Keratinocyte (primary cell): ENCODE results near the gene SLC16A13. TPM values are rescaled to one million over a fixed set of nuclear protein-coding genes. Genes with fewer than 3 reads are reported as not detected.

Source experiments
- DNase-seq: peaks from one replicate; pipeline ENCODE4 v3.0.0-alpha.2; 2011; ENCODE audit warnings: low read depth, missing footprints, low spot score
- FAIRE-seq: peaks from 2 replicates; lab custom pipeline; 2011; peaks lifted over from hg19 to GRCh38; lab: Jason Lieb, UNC
- H2AFZ ChIP-seq: 2 replicates; pipeline ENCODE4 v1.6.0; 2012; ENCODE audit warnings: low read length, control low read depth, inconsistent platforms; ENCODE audit not compliant: control insufficient read depth
- H3K27ac ChIP-seq: 2 replicates; pipeline ENCODE4 v1.5.1; 2011; ENCODE audit warnings: low read length; ENCODE audit not compliant: control insufficient read depth, insufficient read depth
- H3K27me3 ChIP-seq: 3 replicates; pipeline ENCODE4 v1.6.0; 2011; ENCODE audit warnings: low read length; ENCODE audit not compliant: control insufficient read depth, insufficient read depth; ENCODE audit errors: extremely low read depth
- H3K36me3 ChIP-seq, 2 experiments: 2 replicates in 1 of 2; 3 replicates in 1 of 2; pipeline ENCODE4 v1.5.1; 2011; ENCODE audit warnings: low read length in 2 of 2, mild to moderate bottlenecking in 1 of 2; ENCODE audit not compliant: control insufficient read depth in 2 of 2, insufficient read depth in 2 of 2; ENCODE audit errors: extremely low read depth in 1 of 2
- H3K4me1 ChIP-seq: 3 replicates; pipeline ENCODE4 v1.5.1; 2011; ENCODE audit warnings: low read length; ENCODE audit not compliant: control insufficient read depth, insufficient read depth; ENCODE audit errors: extremely low read depth
- H3K4me2 ChIP-seq: 3 replicates; pipeline ENCODE4 v1.6.0; 2011; ENCODE audit warnings: low read depth, low read length; ENCODE audit not compliant: control insufficient read depth, insufficient read depth; ENCODE audit errors: extremely low read depth
- H3K4me3 ChIP-seq, 3 experiments: fragments of 200-600 bp in 1 of 3; sonication (generic) in 1 of 3; 2 replicates in 2 of 3; 3 replicates in 1 of 3; pipeline ENCODE4 v1.5.1; 2011 to 2016; ENCODE audit warnings: low read length in 3 of 3, mild to moderate bottlenecking in 3 of 3, control low read depth in 2 of 3, inconsistent platforms in 1 of 3, low read depth in 1 of 3, mixed read lengths in 1 of 3, mixed run types in 1 of 3, moderate library complexity in 1 of 3; ENCODE audit not compliant: control insufficient read depth in 2 of 3, insufficient read depth in 2 of 3; ENCODE audit errors: extremely low read depth in 1 of 3
- H3K79me2 ChIP-seq: 2 replicates; pipeline ENCODE4 v1.6.0; 2012; ENCODE audit warnings: low read length; ENCODE audit not compliant: control insufficient read depth, insufficient read depth
- H3K9ac ChIP-seq: 3 replicates; pipeline ENCODE4 v1.6.0; 2011; ENCODE audit warnings: low read length; ENCODE audit not compliant: control insufficient read depth, insufficient read depth; ENCODE audit errors: extremely low read depth
- H3K9me1 ChIP-seq: 3 replicates; pipeline ENCODE4 v1.6.0; 2011; ENCODE audit warnings: low read length; ENCODE audit not compliant: control insufficient read depth, insufficient read depth; ENCODE audit errors: extremely low read depth
- H3K9me3 ChIP-seq: 2 replicates; pipeline ENCODE4 v1.5.1; 2012; ENCODE audit warnings: low read depth, low read length; ENCODE audit not compliant: control insufficient read depth
- H4K20me1 ChIP-seq: 3 replicates; pipeline ENCODE4 v1.6.0; 2011; ENCODE audit warnings: low read length; ENCODE audit not compliant: control insufficient read depth, insufficient read depth; ENCODE audit errors: extremely low read depth
- CTCF ChIP-seq, 3 experiments: IDR thresholded peaks in 1 of 3; conservative IDR thresholded peaks in 1 of 3; optimal IDR thresholded peaks in 1 of 3; 2 replicates in 2 of 3; 3 replicates in 1 of 3; pipeline versions ENCODE3 to v1.5.1; 2011; ENCODE audit warnings: low read length in 3 of 3, mild to moderate bottlenecking in 3 of 3, moderate library complexity in 2 of 3, control low read depth in 1 of 3, inconsistent platforms in 1 of 3; ENCODE audit not compliant: insufficient read depth in 2 of 3; ENCODE audit errors: extremely low read depth in 1 of 3
- EZH2 ChIP-seq: IDR thresholded peaks from one replicate; pipeline ENCODE4 v1.6.1; 2012; ENCODE audit warnings: inconsistent platforms, mild to moderate bottlenecking, low read length, moderate library complexity
- dilution Hi-C: fragments of 300-500 bp; cut with MboI; formaldehyde crosslinking; loops from one replicate; pipeline ENCODE4 v1.7.0; 2020; ENCODE audit warnings: low sequenced_read_pairs; ENCODE audit not compliant: extremely low pct_ligation_motif_present
- polyA plus RNA-seq, 5 experiments: library from polyadenylated mRNA; depleted of rRNA in 3 of 5; stranded (reverse) in 3 of 5; stranded (forward) in 1 of 5; unstranded in 1 of 5; fragments of >200 nt; gene quantifications; 1 replicate in 1 of 5; 2 replicates in 3 of 5; 3 replicates in 1 of 5; pipeline versions ENCODE4 v1.2.1 to v1.2.3, GENCODE V29; 2011 to 2012; ENCODE audit warnings: missing spikeins in 2 of 5, low read depth in 1 of 5, low replicate concordance in 1 of 5

The SLC16A13 gene
- polyA plus RNA-seq, 1 donor (not counting 4 experiments of a cell fraction or from before 2014, with no cell fraction given), result 2.7 TPM

GRCh38 chr17:6996256-6997011 lies 39.4 kb upstream of the SLC16A13 start:
- Histone ChIP-seq H3K9me1 (no peaks in the 10 kb centered on the region), H3K4me2 (peak overlapping the region; percentile 82), H4K20me1 (no peaks in the 10 kb centered on the region), H3K79me2 (no peaks in the 10 kb centered on the region), H3K27me3 (no peaks in the 10 kb centered on the region), H3K9ac (peak overlapping the region; percentile 63), H3K4me3 (peak overlapping the region; percentile 58 to 73 (median 59)), H3K36me3 (peaks cover 8 to 14% of the 10 kb centered on the region in 2 experiments), H3K9me3 (no peaks in the 10 kb centered on the region), H3K4me1 (peaks cover 8% of the 10 kb centered on the region), H2AFZ (no peak overlapping the region), H3K27ac (no peak overlapping the region)
- DNase-seq (no peak), FAIRE-seq (no peak)
- no peak for TF ChIP-seq EZH2
- TF ChIP-seq CTCF (optimal IDR thresholded peaks at IDR 0.05 in 1 of 3, IDR thresholded peaks at IDR 0.05 in 1 of 3, conservative IDR thresholded peaks at IDR 0.05 in 1 of 3; ENCODE audit: extremely low read depth in 1 of 3, insufficient read depth in 2 of 3, low read length in 3 of 3), result no peak
- dilution Hi-C loops, result no loop called here

GRCh38 chr17:6997171-6997570 lies 38.6 kb upstream of the SLC16A13 start:
- FAIRE-seq, result no peak
- dilution Hi-C loops, result no loop called here

More at GRCh38 chr17:6997171-6997570, 38.6 kb upstream of the SLC16A13 start:
- H3K9ac ChIP-seq, result no peak overlapping the region
- DNase-seq, result no peak
- H3K27me3 ChIP-seq, result no peaks in the 10 kb centered on the region
- no peak overlapping the region for H3K4me2 ChIP-seq
- peaks cover 8% of the 10 kb centered on the region for H3K4me1 ChIP-seq
- no peaks in the 10 kb centered on the region for H3K9me1 ChIP-seq
- no peak overlapping the region for H3K27ac ChIP-seq
- no peak overlapping the region for H2AFZ ChIP-seq
- no peaks in the 10 kb centered on the region for H3K79me2 ChIP-seq
- no peak overlapping the region for H3K4me3 ChIP-seq
- H3K36me3 ChIP-seq, result peaks cover 13 to 17% of the 10 kb centered on the region in 2 experiments
- TF ChIP-seq CTCF (optimal IDR thresholded peaks at IDR 0.05 in 1 of 3, IDR thresholded peaks at IDR 0.05 in 1 of 3, conservative IDR thresholded peaks at IDR 0.05 in 1 of 3; ENCODE audit: extremely low read depth in 1 of 3, insufficient read depth in 2 of 3, low read length in 3 of 3) (no peak), EZH2 (no peak)
- no peaks in the 10 kb centered on the region for H3K9me3 ChIP-seq
- no peaks in the 10 kb centered on the region for H4K20me1 ChIP-seq
